ENCODE measurements around the gene SLC22A3.
"Not testable (repeated sequence)": the region's sequence is repeated elsewhere in the genome, so short reads cannot be mapped to it uniquely, and the experiment has no call there.

The SLC22A3 gene

GRCh38 chr6:160428818-160429619, 80.8 kb downstream of the SLC22A3 start:
- DNase-seq (ENCODE audit: low read depth, low spot score), result no peak
- no peak overlapping the region for H3K4me3 ChIP-seq (ENCODE audit: low read length)

- H3K4me3 ChIP-seq (ENCODE audit: low read length), result no peak overlapping the region
- no peak for DNase-seq (ENCODE audit: low read depth, low spot score)
These were observed 81.4 kb downstream of the SLC22A3 start for GRCh38 chr6:160429620-160429895.

GRCh38 chr6:160430203-160430602, 82.0 kb downstream of the SLC22A3 start:
- H3K4me3 ChIP-seq (ENCODE audit: low read length), result no peak overlapping the region
- DNase-seq (ENCODE audit: low read depth, low spot score), result no peak

- no peak overlapping the region for H3K4me3 ChIP-seq (ENCODE audit: low read length)
- DNase-seq (ENCODE audit: low read depth, low spot score), result no peak
These were observed 82.6 kb downstream of the SLC22A3 start for GRCh38 chr6:160430751-160431150.

GRCh38 chr6:160431226-160431625, 83.0 kb downstream of the SLC22A3 start:
- H3K4me3 ChIP-seq (ENCODE audit: low read length), result no peak overlapping the region
- DNase-seq (ENCODE audit: low read depth, low spot score), result no peak

GRCh38 chr6:160431791-160432404, 83.7 kb downstream of the SLC22A3 start:
- H3K4me3 ChIP-seq (ENCODE audit: low read length), result no peak overlapping the region
- DNase-seq (ENCODE audit: low read depth, low spot score), result no peak

- no peak overlapping the region for H3K4me3 ChIP-seq (ENCODE audit: low read length)
- peak; percentile 50 for DNase-seq (ENCODE audit: low read depth, low spot score)
These were observed 87.8 kb downstream of the SLC22A3 start for GRCh38 chr6:160435935-160436334.

- no peak for DNase-seq (ENCODE audit: low read depth, low spot score)
- no peak overlapping the region for H3K4me3 ChIP-seq (ENCODE audit: low read length)
These were observed 89.0 kb downstream of the SLC22A3 start for GRCh38 chr6:160437154-160437553.

- no peak overlapping the region for H3K4me3 ChIP-seq (ENCODE audit: low read length)
- DNase-seq (ENCODE audit: low read depth, low spot score), result no peak
These were observed 89.6 kb downstream of the SLC22A3 start for GRCh38 chr6:160437775-160438174.

GRCh38 chr6:160438481-160438880, 90.3 kb downstream of the SLC22A3 start:
- no peak for DNase-seq (ENCODE audit: low read depth, low spot score)
- H3K4me3 ChIP-seq (ENCODE audit: low read length), result no peak overlapping the region

GRCh38 chr6:160439751-160440150, 91.6 kb downstream of the SLC22A3 start:
- no peak overlapping the region for H3K4me3 ChIP-seq (ENCODE audit: low read length)

GRCh38 chr6:160442151-160442550, 94.0 kb downstream of the SLC22A3 start:
- no peak for DNase-seq (ENCODE audit: low read depth, low spot score)
- no peak overlapping the region for H3K4me3 ChIP-seq (ENCODE audit: low read length)

More at GRCh38 chr6:160439751-160440150, 91.6 kb downstream of the SLC22A3 start:
- DNase-seq (ENCODE audit: low read depth, low spot score), result no peak

GRCh38 chr6:160445130-160445529, 97.0 kb downstream of the SLC22A3 start:
- H3K4me3 ChIP-seq (ENCODE audit: low read length), result no peak overlapping the region
- no peak for DNase-seq (ENCODE audit: low read depth, low spot score)

GRCh38 chr6:160447350-160447749, 99.2 kb downstream of the SLC22A3 start:
- no peak overlapping the region for H3K4me3 ChIP-seq (ENCODE audit: low read length)
- DNase-seq (ENCODE audit: low read depth, low spot score), result no peak

- not testable (repeated sequence) for DNase-seq (ENCODE audit: low read depth, low spot score); H3K4me3 ChIP-seq (ENCODE audit: low read length)
These were observed 101.6 kb downstream of the SLC22A3 start for GRCh38 chr6:160449787-160450186.

GRCh38 chr6:160450849-160451248, 102.7 kb downstream of the SLC22A3 start:
- DNase-seq (ENCODE audit: low read depth, low spot score), result no peak
- H3K4me3 ChIP-seq (ENCODE audit: low read length), result no peak overlapping the region

GRCh38 chr6:160454303-160454702, 106.1 kb downstream of the SLC22A3 start:
- no peak for DNase-seq (ENCODE audit: low read depth, low spot score)
- no peak overlapping the region for H3K4me3 ChIP-seq (ENCODE audit: low read length)

- DNase-seq (ENCODE audit: low read depth, low spot score), result no peak
- H3K4me3 ChIP-seq (ENCODE audit: low read length), result no peak overlapping the region
These were observed 106.9 kb downstream of the SLC22A3 start for GRCh38 chr6:160455081-160455480.

- DNase-seq (ENCODE audit: low read depth, low spot score), result peak; percentile 51
- no peak overlapping the region for H3K4me3 ChIP-seq (ENCODE audit: low read length)
These were observed 107.5 kb downstream of the SLC22A3 start for GRCh38 chr6:160455541-160456213.

GRCh38 chr6:160456214-160456546, 108.0 kb downstream of the SLC22A3 start:
- H3K4me3 ChIP-seq (ENCODE audit: low read length), result no peak overlapping the region
- no peak for DNase-seq (ENCODE audit: low read depth, low spot score)

- no peak for DNase-seq (ENCODE audit: low read depth, low spot score)
These were observed 109.6 kb downstream of the SLC22A3 start for GRCh38 chr6:160457823-160458222.

More at GRCh38 chr6:160457823-160458222, 109.6 kb downstream of the SLC22A3 start:
- H3K4me3 ChIP-seq (ENCODE audit: low read length), result no peak overlapping the region

Data from Jurkat, Clone E6-1 (cell line).